ENCODE data around the gene TMC5. TPM values are rescaled to one million over a fixed set of nuclear protein-coding genes. Genes with fewer than 3 reads are reported as not detected.

Gene TMC5
- polyA plus RNA-seq, 1 donor from 2014 or later = not detected

GRCh38 chr16:19499006-19499405 is 81.3 kb downstream of the TMC5 start:
- TF ChIP-seq REST (IDR thresholded peaks at IDR 0.05; ENCODE audit: borderline replicate concordance) (no peak), SMC3 (conservative IDR thresholded peaks at IDR 0.05; ENCODE audit: poor library complexity) (no peak), TAF1 (IDR thresholded peaks at IDR 0.05; ENCODE audit: low read depth) (no peak), POLR2AphosphoS5 (IDR thresholded peaks at IDR 0.05) (no peak), EZH2 (IDR thresholded peaks at IDR 0.05; ENCODE audit: borderline replicate concordance, insufficient read depth, low read length, poor library complexity, severe bottlenecking) (no peak), CTCF (IDR thresholded peaks at IDR 0.05; ENCODE audit: poor library complexity, severe bottlenecking) (no peak), RAD21 (conservative IDR thresholded peaks at IDR 0.05) (no peak), EP300 (conservative IDR thresholded peaks at IDR 0.05; ENCODE audit: poor library complexity, severe bottlenecking) (no peak), MXI1 (conservative IDR thresholded peaks at IDR 0.05; ENCODE audit: poor library complexity, severe bottlenecking) (no peak)
- H3K27ac ChIP-seq (ENCODE audit: low read length) = no peak overlapping the region
- H3K27me3 ChIP-seq (ENCODE audit: insufficient read depth, low read depth, low read length) = no peaks in the 10 kb centered on the region
- H3K4me3 ChIP-seq (ENCODE audit: low read length) = no peak overlapping the region
- no peak overlapping the region for H3K9ac ChIP-seq (ENCODE audit: low read length)
- H4K20me1 ChIP-seq (ENCODE audit: insufficient read depth) = no peaks in the 10 kb centered on the region
- H3K9me3 ChIP-seq (ENCODE audit: low read length) = no peaks in the 10 kb centered on the region
- H3F3A ChIP-seq (ENCODE audit: insufficient read depth, low read length, poor library complexity, severe bottlenecking) = no peaks in the 10 kb centered on the region
- H3K36me3 ChIP-seq (ENCODE audit: insufficient read depth, low read length) = peaks cover 9% of the 10 kb centered on the region
- H2AFZ ChIP-seq (ENCODE audit: low read depth, low read length) = no peak overlapping the region
- no peaks in the 10 kb centered on the region for H3K9me2 ChIP-seq (ENCODE audit: insufficient read depth, low read length)
- no peaks in the 10 kb centered on the region for H3K79me2 ChIP-seq (replicated peaks; ENCODE audit: insufficient read depth, low read length)
- no peak overlapping the region for H3K4me2 ChIP-seq (ENCODE audit: low read length)

GRCh38 chr16:19499481-19499880 is 81.8 kb downstream of the TMC5 start:
- H3K27ac ChIP-seq (ENCODE audit: low read length) = no peak overlapping the region
- no peak overlapping the region for H3K4me2 ChIP-seq (ENCODE audit: low read length)
- no peak overlapping the region for H2AFZ ChIP-seq (ENCODE audit: low read depth, low read length)
- no peaks in the 10 kb centered on the region for H3K9me2 ChIP-seq (ENCODE audit: insufficient read depth, low read length)
- H3K9me3 ChIP-seq (ENCODE audit: low read length) = no peaks in the 10 kb centered on the region
- no peaks in the 10 kb centered on the region for H3K27me3 ChIP-seq (ENCODE audit: insufficient read depth, low read depth, low read length)
- no peak for TF ChIP-seq REST (IDR thresholded peaks at IDR 0.05; ENCODE audit: borderline replicate concordance)
- no peak for TF ChIP-seq MXI1 (conservative IDR thresholded peaks at IDR 0.05; ENCODE audit: poor library complexity, severe bottlenecking)
- no peak for TF ChIP-seq TAF1 (IDR thresholded peaks at IDR 0.05; ENCODE audit: low read depth)
- TF ChIP-seq EZH2 (IDR thresholded peaks at IDR 0.05; ENCODE audit: borderline replicate concordance, insufficient read depth, low read length, poor library complexity, severe bottlenecking) = no peak
- no peak for TF ChIP-seq POLR2AphosphoS5 (IDR thresholded peaks at IDR 0.05)
- no peak for TF ChIP-seq EP300 (conservative IDR thresholded peaks at IDR 0.05; ENCODE audit: poor library complexity, severe bottlenecking)
- TF ChIP-seq CTCF (IDR thresholded peaks at IDR 0.05; ENCODE audit: poor library complexity, severe bottlenecking) = no peak
- no peak for TF ChIP-seq RAD21 (conservative IDR thresholded peaks at IDR 0.05)
- TF ChIP-seq SMC3 (conservative IDR thresholded peaks at IDR 0.05; ENCODE audit: poor library complexity) = no peak
- no peaks in the 10 kb centered on the region for H3K79me2 ChIP-seq (replicated peaks; ENCODE audit: insufficient read depth, low read length)
- no peaks in the 10 kb centered on the region for H3F3A ChIP-seq (ENCODE audit: insufficient read depth, low read length, poor library complexity, severe bottlenecking)
- no peaks in the 10 kb centered on the region for H4K20me1 ChIP-seq (ENCODE audit: insufficient read depth)
- no peak overlapping the region for H3K4me3 ChIP-seq (ENCODE audit: low read length)
- H3K36me3 ChIP-seq (ENCODE audit: insufficient read depth, low read length) = peaks cover 9% of the 10 kb centered on the region
- H3K9ac ChIP-seq (ENCODE audit: low read length) = no peak overlapping the region
